Esophagus muscularis mucosa (tissue), 4 donors: ENCODE results near the gene HECTD2. TPM values are rescaled to one million over a fixed set of nuclear protein-coding genes. Genes with fewer than 3 reads are reported as not detected.
"Not testable (repeated sequence)": the region's sequence is repeated elsewhere in the genome, so short reads cannot be mapped to it uniquely, and the experiment has no call there.

Experiments used
- DNase-seq: peaks from one replicate; pipeline ENCODE4 v3.0.0-alpha.2; 2017; ENCODE audit errors: extremely low spot score
- H3K27ac ChIP-seq, 4 donors: fragments of 200-600 bp; sonication (generic); replicated peaks in 1 of 4; 1 replicate in 3 of 4; 2 replicates in 1 of 4; pipeline ENCODE4 v1.5.1; 2016 to 2019; ENCODE audit warnings: mild to moderate bottlenecking in 1 of 4
- H3K27me3 ChIP-seq, 4 donors: fragments of 200-600 bp; sonication (generic); one replicate each; pipeline versions ENCODE4 v1.5.1 to v1.6.0; 2016 to 2019
- H3K36me3 ChIP-seq, 4 donors: fragments of 200-600 bp; sonication (generic); one replicate each; pipeline ENCODE4 v1.5.1; 2016 to 2019
- H3K4me1 ChIP-seq, 4 donors: fragments of 200-600 bp; sonication (generic); one replicate each; pipeline ENCODE4 v1.5.1; 2016 to 2019
- H3K4me3 ChIP-seq, 4 donors: fragments of 200-600 bp; sonication (generic); 1 replicate in 2 of 4; 2 replicates in 2 of 4; pipeline ENCODE4 v1.5.1; 2016 to 2019; ENCODE audit warnings: mild to moderate bottlenecking in 4 of 4, moderate library complexity in 1 of 4
- H3K9me3 ChIP-seq, 4 donors: fragments of 200-600 bp; sonication (generic); 1 replicate in 3 of 4; 2 replicates in 1 of 4; pipeline ENCODE4 v1.5.1; 2016 to 2019
- EP300 ChIP-seq: sonication (generic); formaldehyde crosslinking; IDR thresholded peaks from one replicate; pipeline ENCODE4 v1.6.1; 2017; ENCODE audit warnings: antibody characterized with exemption
- POLR2A ChIP-seq: fragments of 450-650 bp; IDR thresholded peaks from one replicate; pipeline ENCODE4 v1.6.1; 2017; ENCODE audit warnings: antibody characterized with exemption, moderate library complexity, mild to moderate bottlenecking, low read depth
- POLR2AphosphoS5 ChIP-seq, 2 donors: sonication (generic); formaldehyde crosslinking; IDR thresholded peaks; one replicate each; pipeline ENCODE4 v1.6.1; 2017; ENCODE audit warnings: antibody characterized with exemption in 2 of 2
- WGBS: methylation state at CpG from one replicate; pipeline ENCODE4 v1.1.5; 2018; 5-methylcytosine and 5-hydroxymethylcytosine counted together
- intact Hi-C: fragments of 100-400 bp; cut with DNase I; formaldehyde crosslinking; loops from one replicate; pipeline ENCODE4 v1.15.1; 2023
- total RNA-seq, 4 donors: library from RNA; depleted of rRNA; stranded (reverse); fragments of >200 nt; gene quantifications; one replicate each; pipeline versions ENCODE4 v1.1.0 to v1.2.1, GENCODE V29; 2016
- TF ChIP-seq, protein P1 (sequence below), 3 experiments: fragments of 200-600 bp in 2 of 3; fragments of 450-650 bp in 1 of 3; sonication (generic) in 2 of 3; IDR thresholded peaks; one replicate each; pipeline ENCODE4 v1.5.1; 2017 to 2019; ENCODE audit warnings: antibody characterized with exemption in 3 of 3, mild to moderate bottlenecking in 2 of 3, moderate library complexity in 1 of 3

The HECTD2 gene
- total RNA-seq, 4 donors from 2014 or later = 18.2 to 29.5 (median 21.5) TPM

DNA sequence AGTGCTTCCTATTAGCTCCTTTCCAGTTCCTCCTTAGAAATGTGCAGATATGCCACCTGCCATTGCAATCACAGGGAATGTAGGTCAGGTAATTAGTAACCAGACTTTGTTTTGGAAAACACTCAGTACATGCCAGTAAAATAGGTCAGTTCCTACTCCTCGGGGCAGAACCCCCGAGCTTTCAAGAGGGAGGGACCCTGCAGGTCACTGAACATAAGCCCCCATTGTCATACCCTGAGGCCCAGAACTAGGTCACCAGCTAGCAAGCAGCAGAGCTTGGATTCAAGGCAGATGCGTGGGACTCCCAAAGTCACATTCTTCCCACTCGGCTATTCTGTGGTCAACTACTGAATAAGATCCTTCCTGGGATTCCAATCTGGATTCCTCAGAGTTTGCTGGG, 117.9 kb downstream of the HECTD2 start:
- no peak for DNase-seq
- H3K4me1 ChIP-seq = peaks cover 0 to 4% (median 0%) of the 10 kb centered on the region in 4 donors
- H3K27ac ChIP-seq = no peak overlapping the region
- no peaks in the 10 kb centered on the region for H3K36me3 ChIP-seq
- H3K4me3 ChIP-seq = no peak overlapping the region
- WGBS = 78% methylated on average over 4 of the region's 4 CpGs
- H3K27me3 ChIP-seq = no peaks in the 10 kb centered on the region
- TF ChIP-seq POLR2AphosphoS5 (IDR thresholded peaks at IDR 0.05) = no peak
- TF ChIP-seq POLR2A = no peak
- TF ChIP-seq, protein P1, sequence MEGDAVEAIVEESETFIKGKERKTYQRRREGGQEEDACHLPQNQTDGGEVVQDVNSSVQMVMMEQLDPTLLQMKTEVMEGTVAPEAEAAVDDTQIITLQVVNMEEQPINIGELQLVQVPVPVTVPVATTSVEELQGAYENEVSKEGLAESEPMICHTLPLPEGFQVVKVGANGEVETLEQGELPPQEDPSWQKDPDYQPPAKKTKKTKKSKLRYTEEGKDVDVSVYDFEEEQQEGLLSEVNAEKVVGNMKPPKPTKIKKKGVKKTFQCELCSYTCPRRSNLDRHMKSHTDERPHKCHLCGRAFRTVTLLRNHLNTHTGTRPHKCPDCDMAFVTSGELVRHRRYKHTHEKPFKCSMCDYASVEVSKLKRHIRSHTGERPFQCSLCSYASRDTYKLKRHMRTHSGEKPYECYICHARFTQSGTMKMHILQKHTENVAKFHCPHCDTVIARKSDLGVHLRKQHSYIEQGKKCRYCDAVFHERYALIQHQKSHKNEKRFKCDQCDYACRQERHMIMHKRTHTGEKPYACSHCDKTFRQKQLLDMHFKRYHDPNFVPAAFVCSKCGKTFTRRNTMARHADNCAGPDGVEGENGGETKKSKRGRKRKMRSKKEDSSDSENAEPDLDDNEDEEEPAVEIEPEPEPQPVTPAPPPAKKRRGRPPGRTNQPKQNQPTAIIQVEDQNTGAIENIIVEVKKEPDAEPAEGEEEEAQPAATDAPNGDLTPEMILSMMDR (IDR thresholded peaks at IDR 0.05) = no peak
- H3K9me3 ChIP-seq = no peaks in the 10 kb centered on the region
- intact Hi-C loops = no loop called here

DNA sequence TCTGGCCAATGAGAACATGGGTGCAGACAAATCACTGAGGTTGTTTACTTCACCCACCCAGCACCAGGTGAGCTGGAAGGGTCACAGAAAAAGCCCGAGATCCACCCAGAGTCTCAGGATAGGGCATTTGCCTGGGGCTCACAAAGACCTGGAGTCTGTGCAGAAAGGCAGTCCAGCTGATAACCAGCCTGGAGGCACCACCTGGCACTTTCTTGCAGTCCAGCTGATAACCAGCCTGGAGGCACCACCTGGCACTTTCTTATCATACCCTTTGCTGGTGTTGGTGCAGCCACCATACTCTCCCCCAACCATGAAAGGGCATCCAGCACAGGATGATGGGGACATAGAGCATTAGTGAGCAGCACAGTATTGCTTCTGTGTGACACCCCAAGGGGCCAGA, 118.6 kb downstream of the HECTD2 start:
- Histone ChIP-seq H3K4me1 (peaks cover 0 to 4% (median 0%) of the 10 kb centered on the region in 4 donors), H3K27me3 (no peaks in the 10 kb centered on the region), H3K9me3 (no peaks in the 10 kb centered on the region), H3K4me3 (no peak overlapping the region), H3K36me3 (no peaks in the 10 kb centered on the region), H3K27ac (no peak overlapping the region)
- 100% methylated on average over 1 of the region's 1 CpG for WGBS
- no peak for DNase-seq
- intact Hi-C loops = no loop called here
- TF ChIP-seq POLR2AphosphoS5 (IDR thresholded peaks at IDR 0.05) (no peak), POLR2A (no peak), EP300 (no peak)
- TF ChIP-seq, protein P1 (IDR thresholded peaks at IDR 0.05) = no peak

DNA sequence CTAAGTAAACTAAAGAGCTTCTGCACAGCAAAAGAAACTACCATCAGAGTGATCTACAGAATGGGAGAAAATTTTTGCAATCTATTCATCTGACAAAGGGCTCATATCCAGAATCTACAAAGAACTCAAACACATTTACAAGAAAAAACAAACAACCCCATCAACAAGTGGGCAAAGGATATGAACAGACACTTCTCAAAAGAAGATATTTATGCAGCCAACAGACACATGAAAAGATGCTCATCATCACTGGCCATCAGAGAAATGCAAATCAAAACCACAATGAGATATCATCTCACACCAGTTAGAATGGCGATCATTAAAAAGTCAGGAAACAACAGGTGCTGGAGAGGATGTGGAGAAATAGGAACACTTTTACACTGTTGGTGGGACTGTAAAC, 124.6 kb downstream of the HECTD2 start:
- H3K9me3 ChIP-seq, DNase-seq, intact Hi-C loops, H3K36me3 ChIP-seq, H3K27me3 ChIP-seq, H3K4me3 ChIP-seq, H3K27ac ChIP-seq: not testable (repeated sequence)
- no CpG with 5 or more reads among the region's 1 CpG for WGBS
- peaks cover 0 to 14% (median 12%) of the 10 kb centered on the region in 4 donors for H3K4me1 ChIP-seq

DNA sequence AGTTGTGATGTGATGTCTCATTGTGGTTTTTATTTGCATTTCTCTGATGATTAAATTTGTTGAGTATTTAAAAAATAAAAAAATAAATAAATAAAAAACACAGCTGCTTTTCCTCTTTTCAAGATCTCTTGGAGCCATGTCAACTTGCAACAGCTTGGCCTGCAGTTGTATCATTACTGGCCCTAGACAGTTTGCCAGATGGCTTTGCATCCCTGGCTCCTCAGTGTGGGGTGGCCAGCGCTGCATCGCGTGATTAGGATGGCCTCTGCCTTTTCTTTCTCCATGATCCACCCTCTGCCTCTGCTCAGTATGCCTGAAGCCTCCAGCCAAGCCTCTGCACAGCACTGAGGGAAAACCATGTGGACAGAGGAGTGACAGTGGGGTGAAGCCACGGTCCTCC, 126.0 kb downstream of the HECTD2 start:
- DNase-seq = no peak
- Histone ChIP-seq H3K4me3 (no peak overlapping the region), H3K9me3 (no peaks in the 10 kb centered on the region), H3K36me3 (no peaks in the 10 kb centered on the region), H3K4me1 (peaks cover 0 to 14% (median 12%) of the 10 kb centered on the region in 4 donors), H3K27ac (no peak overlapping the region), H3K27me3 (no peaks in the 10 kb centered on the region)
- no peak for TF ChIP-seq POLR2A
- TF ChIP-seq EP300 = no peak
- TF ChIP-seq, protein P1 (IDR thresholded peaks at IDR 0.05) = no peak
- no peak for TF ChIP-seq POLR2AphosphoS5 (IDR thresholded peaks at IDR 0.05)
- 73% methylated on average over 4 of the region's 4 CpGs for WGBS
- intact Hi-C loops = no loop called here

DNA sequence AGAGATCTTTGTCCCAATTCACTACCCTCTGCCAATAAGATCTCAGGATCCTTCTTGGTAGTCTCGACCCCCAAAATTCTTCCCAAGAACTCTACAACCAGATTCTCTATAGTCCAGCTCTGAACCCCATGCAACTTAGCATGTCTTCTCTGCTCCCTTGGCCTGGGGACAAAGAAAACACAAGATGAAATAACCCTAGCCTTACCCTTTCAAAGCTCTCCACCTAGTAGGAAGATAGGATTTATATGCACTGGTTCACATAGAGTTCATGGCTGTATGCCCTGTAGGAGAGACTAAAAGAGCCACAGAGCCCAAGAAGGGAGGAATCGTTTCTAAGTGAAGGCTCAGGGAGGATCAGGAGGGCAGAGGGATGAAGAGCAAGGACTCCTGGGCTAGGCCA, 126.6 kb downstream of the HECTD2 start:
- no peak for DNase-seq
- TF ChIP-seq POLR2AphosphoS5 (IDR thresholded peaks at IDR 0.05) (no peak), EP300 (no peak), POLR2A (no peak)
- TF ChIP-seq, protein P1 (IDR thresholded peaks at IDR 0.05) = no peak
- Histone ChIP-seq H3K27ac (no peak overlapping the region), H3K9me3 (no peaks in the 10 kb centered on the region), H3K4me3 (no peak overlapping the region), H3K27me3 (no peaks in the 10 kb centered on the region), H3K4me1 (peaks cover 3 to 14% (median 14%) of the 10 kb centered on the region in 4 donors), H3K36me3 (no peaks in the 10 kb centered on the region)
- intact Hi-C loops = no loop called here
- 66% methylated on average over 2 of the region's 2 CpGs for WGBS
